ENCODE measurements around the gene NPAS3.

Gene NPAS3

GRCh38 chr14:33685026-33685425, 746.3 kb downstream of the NPAS3 start:
- no peak for DNase-seq (ENCODE audit: low spot score)
- no peak for TF ChIP-seq CTCF (IDR thresholded peaks at IDR 0.05; ENCODE audit: extremely low read depth, missing control alignments)

GRCh38 chr14:33685698-33686097, 747.0 kb downstream of the NPAS3 start:
- no peak for TF ChIP-seq CTCF (IDR thresholded peaks at IDR 0.05; ENCODE audit: extremely low read depth, missing control alignments)
- DNase-seq (ENCODE audit: low spot score), result no peak

- no peak for TF ChIP-seq CTCF (IDR thresholded peaks at IDR 0.05; ENCODE audit: extremely low read depth, missing control alignments)
- no peak for DNase-seq (ENCODE audit: low spot score)
Measured at GRCh38 chr14:33686218-33686617, 747.5 kb downstream of the NPAS3 start.

- no peak for DNase-seq (ENCODE audit: low spot score)
- TF ChIP-seq CTCF (IDR thresholded peaks at IDR 0.05; ENCODE audit: extremely low read depth, missing control alignments), result no peak
Measured at GRCh38 chr14:33686856-33687255, 748.2 kb downstream of the NPAS3 start.

DNA sequence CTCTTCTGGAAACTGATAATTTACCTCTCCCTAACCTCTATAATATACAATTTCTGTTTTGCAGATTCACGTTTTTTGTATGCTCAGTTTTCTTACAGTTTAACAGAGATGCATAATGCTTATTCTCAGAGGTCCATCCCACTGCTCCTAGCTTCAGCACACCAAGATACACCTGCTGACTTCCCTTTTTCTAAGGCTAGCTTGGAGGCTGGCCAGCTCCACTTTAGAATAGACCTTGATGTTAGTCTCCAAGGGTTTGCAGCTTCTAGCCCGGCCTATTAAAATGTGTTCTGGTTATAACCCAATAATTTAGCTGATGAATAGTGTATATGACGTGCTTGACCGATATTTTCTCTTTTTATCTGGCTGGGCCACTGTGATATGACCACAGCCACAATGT, 751.0 kb downstream of the NPAS3 start:
- DNase-seq (ENCODE audit: low spot score), result no peak
- no peak for TF ChIP-seq CTCF (IDR thresholded peaks at IDR 0.05; ENCODE audit: extremely low read depth, missing control alignments)

DNA sequence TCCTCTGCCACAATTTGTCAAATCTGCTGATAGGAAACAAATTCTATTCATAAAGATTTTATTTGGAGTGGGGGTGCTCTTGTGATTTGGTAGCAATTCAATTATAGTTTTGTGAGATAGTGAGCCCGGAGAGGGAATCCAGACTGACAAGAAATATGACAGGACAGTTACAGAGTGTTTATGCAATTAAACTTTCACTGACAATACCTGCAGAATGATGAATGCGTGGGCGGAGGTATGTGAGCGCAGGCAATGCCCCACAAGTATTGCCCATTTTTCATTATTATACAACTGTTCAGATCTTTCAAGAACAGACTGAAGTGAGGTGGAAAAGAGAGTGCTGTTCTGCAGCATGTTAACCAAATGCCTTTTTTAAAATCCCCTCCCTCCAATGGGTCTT, 753.2 kb downstream of the NPAS3 start:
- DNase-seq (ENCODE audit: low spot score), result no peak
- no peak for TF ChIP-seq CTCF (IDR thresholded peaks at IDR 0.05; ENCODE audit: extremely low read depth, missing control alignments)

DNA sequence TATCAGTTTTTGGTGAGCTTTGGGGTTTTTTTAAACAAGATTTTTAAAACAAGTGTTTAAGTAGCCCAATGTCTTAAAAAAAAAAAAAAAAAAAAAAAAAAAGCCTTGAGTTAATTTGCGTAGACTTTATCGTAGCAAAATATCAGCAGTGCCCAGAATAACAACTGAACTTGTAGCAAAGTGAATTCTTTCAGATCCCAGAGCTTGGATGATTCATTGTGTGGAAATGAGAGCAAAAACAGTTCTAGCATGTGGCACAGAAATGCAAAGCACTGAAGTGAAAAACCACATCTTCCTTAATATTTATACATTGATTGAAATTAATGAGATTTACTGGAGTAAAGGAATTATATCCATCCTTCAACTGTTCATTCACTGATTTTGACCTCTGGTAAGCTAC, 754.1 kb downstream of the NPAS3 start:
- no peak for DNase-seq (ENCODE audit: low spot score)
- TF ChIP-seq CTCF (IDR thresholded peaks at IDR 0.05; ENCODE audit: extremely low read depth, missing control alignments), result no peak

All from GM20000 (cell line).